Mesendoderm (in vitro differentiated cells): ENCODE measurements around the gene CASD1.

Source experiments
- DNase-seq: peaks from one replicate; pipeline ENCODE4 v3.0.0; 2013
- H2AK5ac ChIP-seq: 2 replicates; pipeline ENCODE4 v1.6.1; 2013; ENCODE audit warnings: low read length, inconsistent platforms
- H2BK120ac ChIP-seq: 2 replicates; pipeline ENCODE4 v1.6.1; 2013; ENCODE audit warnings: low read depth, mild to moderate bottlenecking, low read length, moderate library complexity, mixed read lengths
- H2BK15ac ChIP-seq: replicated peaks from 2 replicates; pipeline ENCODE4 v1.6.1; 2013; ENCODE audit warnings: low read depth, mild to moderate bottlenecking, moderate library complexity
- H2BK5ac ChIP-seq: 2 replicates; pipeline ENCODE4 v1.6.1; 2013; ENCODE audit warnings: low read length, inconsistent platforms
- H3K18ac ChIP-seq: 2 replicates; pipeline ENCODE4 v1.6.1; 2013; ENCODE audit warnings: mild to moderate bottlenecking, low read length, mixed read lengths
- H3K23ac ChIP-seq: one replicate; pipeline ENCODE4 v1.6.1; 2013; ENCODE audit warnings: low read length
- H3K27ac ChIP-seq: 2 replicates; pipeline ENCODE4 v1.5.1; 2013; ENCODE audit warnings: low read depth, mild to moderate bottlenecking, inconsistent platforms, low read length, moderate library complexity
- H3K27me3 ChIP-seq: 2 replicates; pipeline ENCODE4 v1.6.1; 2013; ENCODE audit warnings: low read length, control low read depth, mild to moderate bottlenecking, inconsistent platforms; ENCODE audit not compliant: insufficient read depth, poor library complexity
- H3K36me3 ChIP-seq: 2 replicates; pipeline ENCODE4 v1.6.1; 2013; ENCODE audit warnings: low read length, inconsistent platforms; ENCODE audit not compliant: control insufficient read depth, insufficient read depth
- H3K4ac ChIP-seq: one replicate; pipeline ENCODE4 v1.6.1; 2013; ENCODE audit warnings: low read depth, mild to moderate bottlenecking, low read length, moderate library complexity
- H3K4me1 ChIP-seq: 2 replicates; pipeline ENCODE4 v1.6.1; 2013; ENCODE audit warnings: low read depth, low read length, inconsistent platforms; ENCODE audit not compliant: control insufficient read depth
- H3K4me2 ChIP-seq: 2 replicates; pipeline ENCODE4 v1.6.1; 2013; ENCODE audit warnings: low read length
- H3K4me3 ChIP-seq: 2 replicates; pipeline ENCODE4 v1.5.1; 2013; ENCODE audit warnings: mild to moderate bottlenecking, low read length
- H3K56ac ChIP-seq: one replicate; pipeline ENCODE4 v1.6.1; 2013; ENCODE audit warnings: low read length
- H3K79me1 ChIP-seq: 2 replicates; pipeline ENCODE4 v1.6.1; 2013; ENCODE audit warnings: low read length, inconsistent platforms
- H3K79me2 ChIP-seq: 2 replicates; pipeline ENCODE4 v1.6.1; 2013; ENCODE audit warnings: mild to moderate bottlenecking, low read length; ENCODE audit not compliant: control insufficient read depth, insufficient read depth
- H3K9ac ChIP-seq: 2 replicates; pipeline ENCODE4 v1.6.1; 2013; ENCODE audit warnings: low read length, inconsistent platforms
- H4K5ac ChIP-seq: one replicate; pipeline ENCODE4 v1.6.1; 2013; ENCODE audit warnings: low read length
- H4K8ac ChIP-seq: one replicate; pipeline ENCODE4 v1.6.1; 2013; ENCODE audit warnings: low read depth, mild to moderate bottlenecking, control low read depth, low read length, moderate library complexity
- WGBS: extraction: QIAGEN DNeasy Blood & Tissue Kit; methylation state at CpG from one replicate; pipeline ENCODE4 v1.1.7; 2013; ENCODE audit warnings: low lambda C conversion rate, missing lambda C conversion rate; ENCODE audit not compliant: insufficient coverage; ENCODE audit errors: extremely low coverage; 5-methylcytosine and 5-hydroxymethylcytosine counted together

CASD1 gene

DNA sequence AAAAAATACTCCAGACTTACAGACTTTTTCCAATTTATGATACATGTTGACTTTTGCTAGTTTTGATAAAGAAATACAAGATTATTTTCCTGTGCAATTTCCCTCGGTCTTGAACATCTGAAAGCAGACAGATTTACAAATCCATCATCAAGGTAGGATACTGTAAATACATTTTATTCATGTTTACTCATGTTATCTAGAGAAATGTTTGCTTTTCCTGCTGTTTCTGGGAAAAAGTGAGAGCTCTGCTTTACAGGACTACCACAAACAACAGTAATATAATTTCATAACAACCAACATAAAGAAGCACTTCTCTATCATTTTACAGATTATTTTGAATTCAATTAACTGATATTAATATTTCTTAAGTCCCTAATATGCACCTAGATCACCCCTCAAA lies 31.7 kb upstream of the CASD1 start:
- no peaks in the 10 kb centered on the region for H3K27me3 ChIP-seq
- H4K8ac ChIP-seq = no peak overlapping the region
- no peak overlapping the region for H3K56ac ChIP-seq
- no peak overlapping the region for H3K4ac ChIP-seq
- no peak overlapping the region for H4K5ac ChIP-seq
- no peak overlapping the region for H3K23ac ChIP-seq
- no peak overlapping the region for H3K9ac ChIP-seq
- H3K27ac ChIP-seq = no peak overlapping the region
- no peak for DNase-seq
- H3K79me1 ChIP-seq = no peaks in the 10 kb centered on the region
- H3K18ac ChIP-seq = no peak overlapping the region
- no peaks in the 10 kb centered on the region for H3K36me3 ChIP-seq
- no peaks in the 10 kb centered on the region for H3K4me1 ChIP-seq
- H2BK15ac ChIP-seq = no peak overlapping the region
- WGBS = no CpG with 5 or more reads among the region's 1 CpG
- no peak overlapping the region for H3K4me3 ChIP-seq
- H2BK5ac ChIP-seq = no peak overlapping the region
- H2BK120ac ChIP-seq = no peak overlapping the region
- no peak overlapping the region for H3K4me2 ChIP-seq
- no peaks in the 10 kb centered on the region for H3K79me2 ChIP-seq
- no peak overlapping the region for H2AK5ac ChIP-seq

DNA sequence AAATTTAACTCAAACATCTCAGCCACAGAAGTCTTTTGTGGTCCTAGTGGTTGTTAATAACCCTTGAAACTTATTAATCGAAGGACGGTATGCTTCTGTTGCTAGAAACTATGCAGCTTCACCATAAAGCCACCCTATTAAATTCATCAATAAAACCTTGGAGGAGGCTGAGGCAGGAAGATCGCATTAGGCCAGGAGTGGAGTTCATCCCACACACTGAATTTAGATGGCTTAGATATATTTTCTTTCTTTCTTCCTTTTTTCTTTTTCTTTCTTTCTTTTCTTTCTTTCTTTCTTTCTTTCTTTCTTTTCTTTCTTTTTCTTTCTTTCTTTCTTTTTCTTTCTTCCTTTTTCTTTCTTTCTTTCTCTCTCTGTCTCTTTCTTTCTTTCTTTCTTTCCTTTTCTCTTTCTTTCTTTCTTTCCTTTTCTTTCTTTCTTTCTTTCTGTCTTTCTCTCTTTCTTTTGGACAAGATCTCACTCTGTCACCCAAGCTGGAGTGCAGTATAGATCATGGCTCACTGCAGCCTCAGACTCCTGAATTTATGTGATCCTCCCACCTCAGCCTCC lies 30.9 kb upstream of the CASD1 start:
- H3K23ac ChIP-seq = no peak overlapping the region
- no peaks in the 10 kb centered on the region for H3K79me2 ChIP-seq
- no peak overlapping the region for H3K9ac ChIP-seq
- no peak overlapping the region for H3K27ac ChIP-seq
- H4K8ac ChIP-seq = no peak overlapping the region
- no peak overlapping the region for H4K5ac ChIP-seq
- H2BK5ac ChIP-seq = no peak overlapping the region
- no peak overlapping the region for H2BK120ac ChIP-seq
- H3K4ac ChIP-seq = no peak overlapping the region
- H2BK15ac ChIP-seq = no peak overlapping the region
- H3K4me1 ChIP-seq = no peaks in the 10 kb centered on the region
- H3K27me3 ChIP-seq = no peaks in the 10 kb centered on the region
- no peak overlapping the region for H3K4me2 ChIP-seq
- DNase-seq = no peak
- no CpG with 5 or more reads among the region's 3 CpGs for WGBS
- no peak overlapping the region for H3K56ac ChIP-seq
- no peak overlapping the region for H2AK5ac ChIP-seq
- H3K79me1 ChIP-seq = no peaks in the 10 kb centered on the region
- H3K36me3 ChIP-seq = no peaks in the 10 kb centered on the region
- no peak overlapping the region for H3K4me3 ChIP-seq
- H3K18ac ChIP-seq = no peak overlapping the region

DNA sequence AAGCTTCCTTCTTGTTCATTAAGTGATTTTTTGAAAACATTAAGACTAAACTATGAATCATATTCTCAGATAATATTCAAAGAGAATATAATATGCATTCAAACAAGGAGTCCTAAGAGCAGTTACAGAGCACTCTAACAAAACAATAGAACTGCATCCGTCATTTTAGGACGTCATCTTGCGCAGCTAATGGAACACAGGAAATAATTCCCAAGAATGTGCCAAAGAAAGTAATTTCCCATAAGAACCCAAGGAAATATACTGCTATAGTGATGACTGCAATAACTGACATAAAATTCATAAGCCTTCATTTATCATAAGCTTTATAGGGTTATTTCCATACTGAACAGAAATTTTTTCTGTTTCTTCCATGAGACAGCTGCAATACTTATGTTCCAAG lies 28.3 kb upstream of the CASD1 start:
- H2AK5ac ChIP-seq = no peak overlapping the region
- H3K18ac ChIP-seq = no peak overlapping the region
- H2BK15ac ChIP-seq = no peak overlapping the region
- H3K36me3 ChIP-seq = no peaks in the 10 kb centered on the region
- no peaks in the 10 kb centered on the region for H3K79me1 ChIP-seq
- H3K56ac ChIP-seq = no peak overlapping the region
- H3K4me1 ChIP-seq = no peaks in the 10 kb centered on the region
- H3K23ac ChIP-seq = no peak overlapping the region
- H2BK5ac ChIP-seq = no peak overlapping the region
- H3K79me2 ChIP-seq = no peaks in the 10 kb centered on the region
- no peak overlapping the region for H3K9ac ChIP-seq
- no peaks in the 10 kb centered on the region for H3K27me3 ChIP-seq
- no peak overlapping the region for H3K4me3 ChIP-seq
- H4K5ac ChIP-seq = no peak overlapping the region
- no peak overlapping the region for H3K27ac ChIP-seq
- no peak overlapping the region for H3K4me2 ChIP-seq
- DNase-seq = no peak
- no peak overlapping the region for H2BK120ac ChIP-seq
- WGBS = no CpG with 5 or more reads among the region's 3 CpGs
- no peak overlapping the region for H3K4ac ChIP-seq
- H4K8ac ChIP-seq = no peak overlapping the region

DNA sequence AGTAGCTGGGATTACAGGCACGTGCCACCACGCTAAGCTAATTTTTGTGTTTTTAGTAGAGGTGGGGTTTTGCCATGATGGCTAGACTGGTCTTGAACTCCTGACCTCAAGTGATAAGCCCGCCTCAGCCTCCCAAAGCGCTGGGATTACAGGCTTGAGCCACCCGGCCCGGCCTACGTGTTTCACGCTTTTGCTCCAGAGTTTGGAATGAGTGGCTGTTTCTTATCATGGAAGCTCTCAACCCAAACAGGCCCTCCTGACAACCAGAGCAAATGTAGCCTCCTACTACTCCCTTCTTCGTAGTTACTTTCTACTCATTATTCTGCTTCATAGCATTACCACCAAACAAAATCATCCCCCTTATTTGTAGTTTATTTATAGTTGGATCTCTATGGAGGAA lies 26.8 kb upstream of the CASD1 start:
- H3K4ac ChIP-seq = no peak overlapping the region
- no peak overlapping the region for H2AK5ac ChIP-seq
- no peak overlapping the region for H4K5ac ChIP-seq
- no peaks in the 10 kb centered on the region for H3K4me1 ChIP-seq
- no peak overlapping the region for H3K27ac ChIP-seq
- no peaks in the 10 kb centered on the region for H3K36me3 ChIP-seq
- no peak overlapping the region for H3K4me2 ChIP-seq
- H2BK120ac ChIP-seq = no peak overlapping the region
- H3K79me1 ChIP-seq = no peaks in the 10 kb centered on the region
- H2BK15ac ChIP-seq = no peak overlapping the region
- DNase-seq = no peak
- no peak overlapping the region for H2BK5ac ChIP-seq
- no peak overlapping the region for H4K8ac ChIP-seq
- H3K23ac ChIP-seq = no peak overlapping the region
- no peak overlapping the region for H3K56ac ChIP-seq
- WGBS = no CpG with 5 or more reads among the region's 9 CpGs
- H3K4me3 ChIP-seq = no peak overlapping the region
- H3K79me2 ChIP-seq = no peaks in the 10 kb centered on the region
- H3K9ac ChIP-seq = no peak overlapping the region
- H3K27me3 ChIP-seq = no peaks in the 10 kb centered on the region
- no peak overlapping the region for H3K18ac ChIP-seq

DNA sequence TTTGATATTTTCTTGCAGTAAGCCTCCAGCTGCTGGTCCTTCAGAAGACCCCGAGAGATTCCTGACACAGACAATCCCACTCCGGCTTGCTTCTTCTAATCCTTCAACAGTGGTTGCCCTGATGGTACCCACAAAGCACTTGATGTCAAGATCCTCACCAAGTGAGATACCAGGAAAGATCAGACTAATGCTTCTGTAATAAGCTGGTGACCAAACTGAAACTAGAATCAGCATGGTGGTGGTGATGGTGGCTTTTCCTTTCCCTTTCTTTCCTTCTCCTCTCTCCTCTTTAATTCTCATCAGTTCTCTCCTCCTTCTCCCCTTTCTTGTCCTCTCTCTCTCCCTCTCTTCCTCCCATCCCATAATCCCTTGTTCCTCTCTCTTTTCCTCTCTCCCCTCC lies 25.8 kb upstream of the CASD1 start:
- Histone ChIP-seq H2BK5ac (no peak overlapping the region), H3K79me2 (no peaks in the 10 kb centered on the region), H3K79me1 (no peaks in the 10 kb centered on the region), H3K23ac (no peak overlapping the region), H3K56ac (no peak overlapping the region), H3K4ac (no peak overlapping the region), H4K8ac (no peak overlapping the region), H4K5ac (no peak overlapping the region), H3K4me1 (no peaks in the 10 kb centered on the region), H2AK5ac (no peak overlapping the region), H3K4me3 (no peak overlapping the region), H3K27me3 (no peaks in the 10 kb centered on the region), H3K27ac (no peak overlapping the region), H3K9ac (no peak overlapping the region), H3K18ac (no peak overlapping the region), H3K36me3 (no peaks in the 10 kb centered on the region), H2BK15ac (no peak overlapping the region), H2BK120ac (no peak overlapping the region), H3K4me2 (no peak overlapping the region)
- WGBS = no CpG with 5 or more reads among the region's 2 CpGs
- DNase-seq = no peak

DNA sequence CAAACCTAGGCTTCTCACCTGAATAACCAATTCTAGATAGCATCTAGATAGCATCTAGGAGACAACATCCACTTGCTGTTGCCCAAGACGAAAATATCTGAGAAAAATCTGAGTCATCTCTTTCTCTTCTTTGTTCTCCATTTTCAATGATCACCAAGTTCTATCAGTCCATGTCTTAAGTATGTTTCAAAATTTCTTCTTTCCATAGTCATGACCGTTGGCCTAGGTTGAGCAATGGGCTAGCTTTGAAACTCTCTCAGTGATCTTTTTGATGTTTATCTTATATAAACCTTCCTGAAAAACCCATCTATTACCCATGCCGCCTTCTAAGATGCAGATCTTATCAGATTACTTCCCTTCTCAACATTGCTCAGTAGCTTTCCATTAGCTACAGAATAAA lies 23.4 kb upstream of the CASD1 start:
- no peak overlapping the region for H3K9ac ChIP-seq
- H2BK15ac ChIP-seq = no peak overlapping the region
- H3K4ac ChIP-seq = no peak overlapping the region
- H3K18ac ChIP-seq = no peak overlapping the region
- H3K56ac ChIP-seq = no peak overlapping the region
- no peaks in the 10 kb centered on the region for H3K79me2 ChIP-seq
- H2BK120ac ChIP-seq = no peak overlapping the region
- H3K23ac ChIP-seq = no peak overlapping the region
- no peaks in the 10 kb centered on the region for H3K36me3 ChIP-seq
- no peak overlapping the region for H3K4me2 ChIP-seq
- H3K27ac ChIP-seq = no peak overlapping the region
- no peak for DNase-seq
- H3K79me1 ChIP-seq = no peaks in the 10 kb centered on the region
- no peak overlapping the region for H3K4me3 ChIP-seq
- no peak overlapping the region for H2BK5ac ChIP-seq
- H3K27me3 ChIP-seq = no peaks in the 10 kb centered on the region
- H4K5ac ChIP-seq = no peak overlapping the region
- H2AK5ac ChIP-seq = no peak overlapping the region
- no peaks in the 10 kb centered on the region for H3K4me1 ChIP-seq
- WGBS = no CpG with 5 or more reads among the region's 3 CpGs
- no peak overlapping the region for H4K8ac ChIP-seq
